Endothelial cell of umbilical vein (primary cell): ENCODE measurements around the gene RNASE8. TPM values are rescaled to one million over a fixed set of nuclear protein-coding genes. Genes with fewer than 3 reads are reported as not detected.

Experiments
- BruUV-seq: library from RNA; stranded (reverse); fragments of 400-500 nt; replicated peaks from 2 replicates; lab custom pipeline; 2021; lab: Mats Ljungman, UMichigan
- CTCF ChIA-PET: fragments of 300-600, 350-600 bp; sonication (Branson Sonifier 250); formaldehyde crosslinking; loops from one replicate; lab custom pipeline; 2021; ENCODE audit warnings: antibody characterized with exemption, inconsistent platforms; lab: Charles Lee
- POLR2A ChIA-PET: fragments of 300-600, 350-600 bp; sonication (Branson Sonifier 250); formaldehyde crosslinking; loops from one replicate; lab custom pipeline; 2021; ENCODE audit warnings: antibody characterized with exemption, inconsistent platforms; lab: Charles Lee
- DNase-seq: peaks from one replicate; pipeline ENCODE4 v3.0.0-alpha.2; 2011; ENCODE audit warnings: low read depth, low spot score
- FAIRE-seq: peaks from 2 replicates; lab custom pipeline; 2011; peaks lifted over from hg19 to GRCh38; lab: Jason Lieb, UNC
- H2AFZ ChIP-seq: 2 replicates; pipeline ENCODE4 v1.6.0; 2012; ENCODE audit warnings: low read depth, low read length, control low read depth, inconsistent platforms
- H3K27ac ChIP-seq: 2 replicates; pipeline ENCODE4 v1.5.1; 2011; ENCODE audit warnings: low read depth, mild to moderate bottlenecking, control low read depth, low read length, moderate library complexity; ENCODE audit not compliant: insufficient read depth
- H3K27me3 ChIP-seq, 2 experiments: 2 replicates each; pipeline versions ENCODE4 v1.6.0 to v1.6.1; 2011; ENCODE audit warnings: low read length in 2 of 2, mixed read lengths in 1 of 2; ENCODE audit not compliant: control insufficient read depth in 2 of 2, insufficient read depth in 2 of 2
- H3K36me3 ChIP-seq, 2 experiments: 2 replicates in 1 of 2; 3 replicates in 1 of 2; pipeline ENCODE4 v1.5.1; 2011; ENCODE audit warnings: low read length in 2 of 2, mild to moderate bottlenecking in 1 of 2, moderate library complexity in 1 of 2; ENCODE audit not compliant: control insufficient read depth in 2 of 2, insufficient read depth in 2 of 2; ENCODE audit errors: extremely low read depth in 1 of 2
- H3K4me1 ChIP-seq: 3 replicates; pipeline ENCODE4 v1.5.1; 2011; ENCODE audit warnings: mild to moderate bottlenecking, low read length; ENCODE audit not compliant: control insufficient read depth, insufficient read depth; ENCODE audit errors: extremely low read depth
- H3K4me2 ChIP-seq: 2 replicates; pipeline ENCODE4 v1.6.1; 2011; ENCODE audit warnings: low read length, control low read depth, mixed read lengths; ENCODE audit not compliant: insufficient read depth
- H3K4me3 ChIP-seq, 3 experiments: fragments of 200-600 bp in 1 of 3; sonication (generic), shearing (Covaris generic) in 1 of 3; replicated peaks in 1 of 3; 2 replicates each; pipeline ENCODE4 v1.5.1; 2011 to 2016; ENCODE audit warnings: control low read depth in 3 of 3, low read length in 3 of 3, mild to moderate bottlenecking in 2 of 3, inconsistent platforms in 1 of 3, low read depth in 1 of 3, moderate library complexity in 1 of 3; ENCODE audit not compliant: insufficient read depth in 1 of 3
- H3K79me2 ChIP-seq: 2 replicates; pipeline ENCODE4 v1.6.0; 2012; ENCODE audit warnings: low read length, inconsistent platforms; ENCODE audit not compliant: control insufficient read depth, insufficient read depth
- H3K9ac ChIP-seq: replicated peaks from 2 replicates; pipeline ENCODE3; 2011; ENCODE audit warnings: low read length, control low read depth; ENCODE audit not compliant: insufficient read depth; ENCODE audit errors: extremely low read depth
- H3K9me1 ChIP-seq: replicated peaks from 3 replicates; pipeline ENCODE4 v1.6.0; 2011; ENCODE audit warnings: mild to moderate bottlenecking, low read length; ENCODE audit not compliant: control insufficient read depth, insufficient read depth; ENCODE audit errors: extremely low read depth
- H3K9me3 ChIP-seq: replicated peaks from 2 replicates; pipeline ENCODE4 v1.5.1; 2012; ENCODE audit warnings: low read length, inconsistent platforms; ENCODE audit not compliant: control insufficient read depth, insufficient read depth
- H4K20me1 ChIP-seq: replicated peaks from 2 replicates; pipeline ENCODE3; 2011; ENCODE audit warnings: mild to moderate bottlenecking, low read length; ENCODE audit not compliant: control insufficient read depth, insufficient read depth; ENCODE audit errors: extremely low read depth
- CTCF ChIP-seq, 2 donors: IDR thresholded peaks; 1 replicate in 1 of 2; 2 replicates in 1 of 2; pipeline ENCODE4 v1.5.1; 2011; ENCODE audit warnings: low read length in 2 of 2, mild to moderate bottlenecking in 2 of 2, moderate library complexity in 2 of 2, control low read depth in 1 of 2, inconsistent platforms in 1 of 2, low read depth in 1 of 2; ENCODE audit not compliant: insufficient read depth in 1 of 2; ENCODE audit errors: extremely low read depth in 1 of 2
- EZH2 ChIP-seq: IDR thresholded peaks from 2 replicates; pipeline ENCODE4 v1.6.1; 2012; ENCODE audit warnings: borderline replicate concordance, low read depth, mild to moderate bottlenecking, moderate library complexity, low read length, inconsistent platforms; ENCODE audit not compliant: severe bottlenecking
- GATA2 ChIP-seq: IDR thresholded peaks from 2 replicates; pipeline ENCODE4 v1.7.0; 2011; ENCODE audit warnings: low read depth, mild to moderate bottlenecking, moderate library complexity, mixed read lengths, low read length; ENCODE audit not compliant: insufficient read length, insufficient read depth
- MYC ChIP-seq: IDR thresholded peaks from one replicate; pipeline ENCODE4 v1.6.1; 2011; ENCODE audit warnings: mild to moderate bottlenecking, low read depth, low read length
- POLR2A ChIP-seq: IDR thresholded peaks from 2 replicates; pipeline ENCODE4 v1.6.1; 2012; ENCODE audit warnings: low read depth, mild to moderate bottlenecking, control low read depth, low read length
- POLR2AphosphoS5 ChIP-seq: IDR thresholded peaks from 2 replicates; pipeline ENCODE4 v1.6.1; 2012; ENCODE audit warnings: low read depth, mild to moderate bottlenecking, control low read depth, low read length, moderate library complexity; ENCODE audit not compliant: insufficient read depth
- dilution Hi-C: fragments of 300-500 bp; cut with MboI; formaldehyde crosslinking; loops from one replicate; pipeline ENCODE4 v1.15.0; 2019; ENCODE audit warnings: low sequenced_read_pairs; ENCODE audit not compliant: extremely low pct_ligation_motif_present
- intact Hi-C: fragments of 100-400 bp; cut with micrococcal nuclease; formaldehyde crosslinking; loops from one replicate; pipeline ENCODE4 v1.10.0; 2022
- polyA plus RNA-seq, 4 experiments: library from polyadenylated mRNA; depleted of rRNA in 3 of 4; stranded (reverse) in 3 of 4; unstranded in 1 of 4; fragments of >200 nt; gene quantifications; 2 replicates each; pipeline versions ENCODE4 v1.2.1 to v1.2.3, GENCODE V29; 2011 to 2012; ENCODE audit warnings: missing spikeins in 1 of 4
- total RNA-seq: library from RNA; stranded (reverse); gene quantifications from 2 replicates; pipeline ENCODE4 v1.2.3, GENCODE V29; 2021

The RNASE8 gene
- total and polyA plus RNA-seq, 2 donors (not counting 3 experiments of a cell fraction or from before 2014, with no cell fraction given) = not detected

GRCh38 chr14:21106176-21106497 is 48.5 kb downstream of the RNASE8 start:
- no peak for TF ChIP-seq POLR2A
- TF ChIP-seq GATA2 = no peak
- TF ChIP-seq EZH2 = no peak
- no peak for TF ChIP-seq CTCF (IDR thresholded peaks at IDR 0.05; ENCODE audit: extremely low read depth in 1 of 2, insufficient read depth in 1 of 2, low read depth in 1 of 2, low read length in 2 of 2)
- no peak for TF ChIP-seq MYC
- TF ChIP-seq POLR2AphosphoS5 = no peak
- H3K9ac ChIP-seq = no peak overlapping the region
- no peak for FAIRE-seq
- no peaks in the 10 kb centered on the region for H3K36me3 ChIP-seq
- H3K27ac ChIP-seq = no peak overlapping the region
- no peaks in the 10 kb centered on the region for H3K79me2 ChIP-seq
- DNase-seq = no peak
- dilution Hi-C loops = no loop called here
- H3K4me1 ChIP-seq = peaks cover 14% of the 10 kb centered on the region
- no peaks in the 10 kb centered on the region for H3K9me3 ChIP-seq
- H3K9me1 ChIP-seq = no peaks in the 10 kb centered on the region
- ChIA-PET POLR2A (no interaction called here), CTCF (interaction anchor here (2.8 to 10.4 kb wide), 5 partner anchors 10 to 91 kb away, joined by 36 to 310 read pairs (median 130); partner anchors contain the start of gene ARHGEF40)
- no peaks in the 10 kb centered on the region for H4K20me1 ChIP-seq
- H3K4me3 ChIP-seq = no peak overlapping the region
- intact Hi-C loops = no loop called here
- peaks cover 4 to 5% of the 10 kb centered on the region in 2 experiments for H3K27me3 ChIP-seq
- no peak overlapping the region for H2AFZ ChIP-seq
- BruUV-seq = no TSS peak
- H3K4me2 ChIP-seq = no peak overlapping the region
